Spleen (tissue), 11 donors: ENCODE measurements around the gene JAZF1. TPM values are rescaled to one million over a fixed set of nuclear protein-coding genes. Genes with fewer than 3 reads are reported as not detected.

Experiments used
- DNase-seq: peaks from one replicate; pipeline ENCODE4 v3.0.0-alpha.2; 2020
- H3K27ac ChIP-seq, 8 donors: fragments of 200-600 bp; sonication (generic) in 7 of 8; 1 replicate in 4 of 8; 2 replicates in 4 of 8; pipeline versions ENCODE4 v1.5.0 to v1.8.0; 2016 to 2021; ENCODE audit warnings: inconsistent platforms in 4 of 8, mild to moderate bottlenecking in 4 of 8, moderate library complexity in 1 of 8
- H3K27me3 ChIP-seq, 7 donors: fragments of 200-600 bp; sonication (generic) in 6 of 7; replicated peaks in 1 of 7; 1 replicate in 4 of 7; 2 replicates in 3 of 7; pipeline versions ENCODE4 v1.5.0 to v1.8.0; 2016 to 2021; ENCODE audit warnings: inconsistent platforms in 3 of 7, mild to moderate bottlenecking in 1 of 7
- H3K36me3 ChIP-seq, 6 donors: fragments of 200-600 bp; sonication (generic) in 5 of 6; 1 replicate in 4 of 6; 2 replicates in 2 of 6; pipeline versions ENCODE4 v1.5.0 to v1.8.0; 2016 to 2021; ENCODE audit warnings: inconsistent platforms in 2 of 6
- H3K4me1 ChIP-seq, 6 donors: fragments of 200-600 bp; sonication (generic) in 5 of 6; 1 replicate in 3 of 6; 2 replicates in 3 of 6; pipeline versions ENCODE4 v1.5.0 to v1.8.0; 2016 to 2021; ENCODE audit warnings: inconsistent platforms in 3 of 6
- H3K4me3 ChIP-seq, 8 donors: fragments of 200-600 bp; sonication (generic) in 7 of 8; 1 replicate in 4 of 8; 2 replicates in 4 of 8; pipeline versions ENCODE4 v1.5.0 to v1.8.0; 2016 to 2021; ENCODE audit warnings: inconsistent platforms in 4 of 8, mild to moderate bottlenecking in 4 of 8, moderate library complexity in 2 of 8
- H3K9me3 ChIP-seq, 8 donors: fragments of 200-600 bp; sonication (generic) in 7 of 8; 1 replicate in 4 of 8; 2 replicates in 4 of 8; pipeline versions ENCODE4 v1.5.0 to v1.8.0; 2016 to 2021; ENCODE audit warnings: inconsistent platforms in 4 of 8
- POLR2A ChIP-seq, 3 donors: fragments of 450-650 bp; IDR thresholded peaks; one replicate each; pipeline ENCODE4 v1.5.1; 2017; ENCODE audit warnings: antibody characterized with exemption in 3 of 3, mild to moderate bottlenecking in 1 of 3
- POLR2AphosphoS5 ChIP-seq, 3 donors: sonication (generic); formaldehyde crosslinking; IDR thresholded peaks; one replicate each; pipeline ENCODE4 v1.5.1; 2017; ENCODE audit warnings: antibody characterized with exemption in 3 of 3
- WGBS, 5 donors: extraction: QIAGEN DNeasy Blood & Tissue Kit in 3 of 5; methylation state at CpG; one replicate each; pipeline versions ENCODE4 v1.1.5 to v1.1.7; 2013 to 2018; 5-methylcytosine and 5-hydroxymethylcytosine counted together
- intact Hi-C: fragments of 100-400 bp; cut with DNase I; formaldehyde crosslinking; loops from one replicate; pipeline ENCODE4 v1.15.0; 2023; ENCODE audit warnings: low total_unique reads
- polyA plus RNA-seq, 3 donors: library from polyadenylated mRNA; stranded (reverse); fragments of 200-250 nt; gene quantifications; one replicate each; pipeline ENCODE4 v1.2.1, GENCODE V29; 2013
- total RNA-seq, 7 donors: library from RNA; depleted of rRNA in 3 of 7; stranded (reverse); fragments of >200 nt in 3 of 7; fragmentation: NEBNext Ultra II Directional in 4 of 7; extraction: Animal tissue kit (Norgen Biotek cat#: 25700) in 4 of 7; gene quantifications; one replicate each; pipeline versions ENCODE4 v1.1.0 to v1.2.1, GENCODE V29; 2016 to 2021
- TF ChIP-seq, protein P1 (sequence below), 11 experiments: fragments of 200-600 bp in 7 of 11; fragments of 450-650 bp in 4 of 11; sonication (generic) in 4 of 11; IDR thresholded peaks in 8 of 11; conservative IDR thresholded peaks in 3 of 11; 1 replicate in 7 of 11; 2 replicates in 4 of 11; pipeline versions ENCODE4 v1.4.0 to v1.8.0; 2016 to 2021; ENCODE audit warnings: antibody characterized with exemption in 11 of 11, inconsistent platforms in 4 of 11, mild to moderate bottlenecking in 1 of 11
- donor health status: healthy with polysubstance abuse.
- donor health status: DM: no; HTN: no; CAD: no; lungs with moderate emphysema.
- donor health status: DM: no; HTN: no; CAD: no.
- donor health status: Bipolar disorder and iron deficiency.
- donor health status: healthy.
- donor health status: DM: no; HTN: no; CAD: no.
- donor health status: DM: yes; HTN: yes; CAD: no.

JAZF1 gene
- total and polyA plus RNA-seq, 10 donors, result 13.5 to 33.8 (median 24.7) TPM

DNA sequence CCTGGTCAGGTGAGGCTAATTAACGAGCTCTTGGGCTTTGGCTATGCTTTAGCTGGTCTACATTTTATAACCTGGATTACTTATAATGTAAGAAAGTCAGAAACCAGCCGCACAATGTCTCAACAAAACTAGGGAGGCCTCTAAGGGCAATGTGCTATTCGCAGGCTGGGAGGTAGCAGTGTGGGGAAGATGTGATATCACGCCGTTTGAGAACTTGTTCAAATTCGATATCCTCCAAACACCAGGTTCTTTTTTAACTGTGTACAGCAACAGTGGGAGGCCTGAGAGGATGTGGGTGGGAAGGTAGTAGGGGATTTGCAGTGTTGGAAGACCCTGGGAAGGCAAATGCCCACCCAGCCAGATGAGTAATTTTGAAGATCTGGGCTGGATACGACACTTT is 184.5 kb downstream of the JAZF1 start:
- intact Hi-C loops, result no loop called here

DNA sequence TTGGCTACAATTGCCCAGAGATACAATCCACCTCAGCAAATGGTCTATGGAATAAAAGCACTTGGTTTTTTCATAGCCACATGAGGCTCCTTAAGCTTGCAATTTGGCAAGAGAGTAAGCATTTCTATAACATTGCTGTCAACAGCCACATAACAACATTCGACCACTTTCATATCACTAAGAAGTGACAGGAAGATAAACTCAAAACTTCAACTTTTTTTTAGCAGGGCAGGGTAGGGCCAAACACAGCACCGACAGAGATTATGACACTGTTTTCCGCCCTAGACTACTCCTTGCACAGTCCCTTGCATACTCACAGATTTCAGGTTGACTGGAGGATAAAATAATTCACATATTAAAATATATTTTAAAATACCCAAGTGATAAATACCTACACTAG is 185.4 kb downstream of the JAZF1 start:
- Histone ChIP-seq H3K36me3 (peaks cover 0 to 22% (median 0%) of the 10 kb centered on the region in 6 donors), H3K4me3 (no peak overlapping the region), H3K27me3 (no peaks in the 10 kb centered on the region), H3K4me1 (peaks cover 0 to 24% (median 2%) of the 10 kb centered on the region in 6 donors), H3K9me3 (no peaks in the 10 kb centered on the region), H3K27ac (no peak overlapping the region)
- intact Hi-C loops, result no loop called here
- no peak for DNase-seq
- 82 to 93% (median 87%) methylated on average over 3 of the region's 3 CpGs for WGBS, 5 donors
- TF ChIP-seq, protein P1, sequence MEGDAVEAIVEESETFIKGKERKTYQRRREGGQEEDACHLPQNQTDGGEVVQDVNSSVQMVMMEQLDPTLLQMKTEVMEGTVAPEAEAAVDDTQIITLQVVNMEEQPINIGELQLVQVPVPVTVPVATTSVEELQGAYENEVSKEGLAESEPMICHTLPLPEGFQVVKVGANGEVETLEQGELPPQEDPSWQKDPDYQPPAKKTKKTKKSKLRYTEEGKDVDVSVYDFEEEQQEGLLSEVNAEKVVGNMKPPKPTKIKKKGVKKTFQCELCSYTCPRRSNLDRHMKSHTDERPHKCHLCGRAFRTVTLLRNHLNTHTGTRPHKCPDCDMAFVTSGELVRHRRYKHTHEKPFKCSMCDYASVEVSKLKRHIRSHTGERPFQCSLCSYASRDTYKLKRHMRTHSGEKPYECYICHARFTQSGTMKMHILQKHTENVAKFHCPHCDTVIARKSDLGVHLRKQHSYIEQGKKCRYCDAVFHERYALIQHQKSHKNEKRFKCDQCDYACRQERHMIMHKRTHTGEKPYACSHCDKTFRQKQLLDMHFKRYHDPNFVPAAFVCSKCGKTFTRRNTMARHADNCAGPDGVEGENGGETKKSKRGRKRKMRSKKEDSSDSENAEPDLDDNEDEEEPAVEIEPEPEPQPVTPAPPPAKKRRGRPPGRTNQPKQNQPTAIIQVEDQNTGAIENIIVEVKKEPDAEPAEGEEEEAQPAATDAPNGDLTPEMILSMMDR (IDR thresholded peaks at IDR 0.05 in 8 of 11, conservative IDR thresholded peaks at IDR 0.05 in 3 of 11), result no peak
- TF ChIP-seq POLR2AphosphoS5 (IDR thresholded peaks at IDR 0.05) (no peak), POLR2A (IDR thresholded peaks at IDR 0.05) (no peak)

More for the DNA sequence above, 184.5 kb downstream of the JAZF1 start:
- WGBS, 5 donors, result 90 to 98% (median 95%) methylated on average over 7 of the region's 7 CpGs
- H3K4me3 ChIP-seq, result no peak overlapping the region
- no peaks in the 10 kb centered on the region for H3K27me3 ChIP-seq
- TF ChIP-seq POLR2AphosphoS5 (IDR thresholded peaks at IDR 0.05) (no peak), POLR2A (IDR thresholded peaks at IDR 0.05) (no peak)
- TF ChIP-seq, protein P1 (IDR thresholded peaks at IDR 0.05 in 8 of 11, conservative IDR thresholded peaks at IDR 0.05 in 3 of 11), result no peak
- H3K4me1 ChIP-seq, result peaks cover 0 to 24% (median 2%) of the 10 kb centered on the region in 6 donors
- no peak overlapping the region for H3K27ac ChIP-seq
- no peak for DNase-seq
- H3K36me3 ChIP-seq, result peaks cover 0 to 13% (median 0%) of the 10 kb centered on the region in 6 donors
- no peaks in the 10 kb centered on the region for H3K9me3 ChIP-seq

DNA sequence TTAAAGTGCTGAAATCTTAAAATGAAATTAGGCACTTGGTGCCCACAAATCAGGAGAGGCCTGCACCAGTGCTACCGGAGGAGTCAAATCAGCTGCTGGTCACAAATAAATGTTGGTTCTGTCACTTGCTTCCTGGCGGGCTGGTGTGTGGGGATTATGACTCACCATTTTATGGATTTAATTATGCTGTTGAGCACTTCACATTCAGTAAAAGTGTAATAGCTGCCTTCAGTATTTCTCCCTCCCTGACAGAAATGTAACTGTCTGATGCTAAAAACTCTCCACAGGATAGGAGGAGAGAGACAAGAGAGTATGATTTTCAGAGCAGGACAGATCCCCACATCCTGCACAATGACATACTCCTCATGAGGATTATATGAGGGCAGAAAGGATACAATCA is 186.0 kb downstream of the JAZF1 start:
- no peak for TF ChIP-seq POLR2AphosphoS5 (IDR thresholded peaks at IDR 0.05)
- TF ChIP-seq, protein P1 (IDR thresholded peaks at IDR 0.05 in 8 of 11, conservative IDR thresholded peaks at IDR 0.05 in 3 of 11), result no peak
- TF ChIP-seq POLR2A (IDR thresholded peaks at IDR 0.05), result no peak
- Histone ChIP-seq H3K4me1 (peaks cover 0 to 24% (median 2%) of the 10 kb centered on the region in 6 donors), H3K27me3 (no peaks in the 10 kb centered on the region), H3K4me3 (no peak overlapping the region), H3K27ac (no peak overlapping the region), H3K36me3 (peaks cover 0 to 22% (median 0%) of the 10 kb centered on the region in 6 donors), H3K9me3 (no peaks in the 10 kb centered on the region)
- DNase-seq, result no peak
- intact Hi-C loops, result no loop called here
- 44 to 71% (median 66%) methylated on average over 2 of the region's 2 CpGs for WGBS, 5 donors

DNA sequence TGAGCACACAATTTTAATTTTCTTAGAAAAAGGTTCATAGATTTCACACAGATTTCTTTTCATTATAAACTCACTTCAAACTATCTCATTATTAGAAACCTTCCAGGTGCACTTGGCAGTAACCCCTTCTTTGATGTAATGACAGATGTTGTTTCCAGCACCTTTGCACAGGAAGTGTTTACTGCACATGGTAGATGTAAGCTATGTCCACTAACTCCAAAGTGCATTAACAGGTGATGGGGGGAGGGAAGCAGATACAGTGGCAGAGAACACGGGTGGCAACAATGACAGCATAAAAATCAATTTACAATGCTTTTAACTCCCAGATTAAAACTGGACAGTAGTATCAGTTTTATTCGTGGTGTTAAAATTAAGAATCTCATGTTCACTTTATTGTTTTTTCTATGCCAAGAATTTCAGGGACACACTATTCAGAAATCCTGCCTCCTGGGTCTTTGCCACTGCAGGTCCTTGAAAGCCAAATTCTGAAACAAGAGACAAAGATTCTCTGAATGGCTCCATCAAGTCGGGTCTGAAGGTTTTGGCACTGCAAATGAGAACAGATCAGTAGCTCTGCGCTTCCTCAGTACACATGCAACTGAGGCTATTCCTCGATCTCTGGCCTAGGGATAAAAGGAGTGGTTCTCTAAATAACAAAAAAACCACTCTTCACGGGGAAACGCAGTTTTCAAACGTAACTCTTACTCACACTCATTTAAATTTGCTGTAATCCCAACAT is 187.7 kb downstream of the JAZF1 start:
- 77 to 89% (median 80%) methylated on average over 8 of the region's 8 CpGs for WGBS, 5 donors
- intact Hi-C loops, result no loop called here
- TF ChIP-seq POLR2A (IDR thresholded peaks at IDR 0.05), result no peak
- Histone ChIP-seq H3K4me3 (no peak overlapping the region), H3K27me3 (no peaks in the 10 kb centered on the region), H3K4me1 (peaks cover 0 to 24% (median 2%) of the 10 kb centered on the region in 6 donors), H3K9me3 (peaks cover 0 to 10% (median 0%) of the 10 kb centered on the region in 8 donors), H3K27ac (no peak overlapping the region), H3K36me3 (peaks cover 0 to 22% (median 0%) of the 10 kb centered on the region in 6 donors)
- no peak for DNase-seq
